Measurements from ENCODE around the gene TREML4. TPM values are rescaled to one million over a fixed set of nuclear protein-coding genes. Genes with fewer than 3 reads are reported as not detected.

Gene TREML4
- total RNA-seq, 2 donors from 2014 or later = not detected

GRCh38 chr6:41275489-41275888, 47.3 kb downstream of the TREML4 start:
- H3K4me3 ChIP-seq = no peak overlapping the region
- TF ChIP-seq, protein P1, sequence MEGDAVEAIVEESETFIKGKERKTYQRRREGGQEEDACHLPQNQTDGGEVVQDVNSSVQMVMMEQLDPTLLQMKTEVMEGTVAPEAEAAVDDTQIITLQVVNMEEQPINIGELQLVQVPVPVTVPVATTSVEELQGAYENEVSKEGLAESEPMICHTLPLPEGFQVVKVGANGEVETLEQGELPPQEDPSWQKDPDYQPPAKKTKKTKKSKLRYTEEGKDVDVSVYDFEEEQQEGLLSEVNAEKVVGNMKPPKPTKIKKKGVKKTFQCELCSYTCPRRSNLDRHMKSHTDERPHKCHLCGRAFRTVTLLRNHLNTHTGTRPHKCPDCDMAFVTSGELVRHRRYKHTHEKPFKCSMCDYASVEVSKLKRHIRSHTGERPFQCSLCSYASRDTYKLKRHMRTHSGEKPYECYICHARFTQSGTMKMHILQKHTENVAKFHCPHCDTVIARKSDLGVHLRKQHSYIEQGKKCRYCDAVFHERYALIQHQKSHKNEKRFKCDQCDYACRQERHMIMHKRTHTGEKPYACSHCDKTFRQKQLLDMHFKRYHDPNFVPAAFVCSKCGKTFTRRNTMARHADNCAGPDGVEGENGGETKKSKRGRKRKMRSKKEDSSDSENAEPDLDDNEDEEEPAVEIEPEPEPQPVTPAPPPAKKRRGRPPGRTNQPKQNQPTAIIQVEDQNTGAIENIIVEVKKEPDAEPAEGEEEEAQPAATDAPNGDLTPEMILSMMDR (IDR thresholded peaks at IDR 0.05) = no peak
- H3K36me3 ChIP-seq = no peaks in the 10 kb centered on the region
- no peak for DNase-seq (ENCODE audit: low spot score)
- no peaks in the 10 kb centered on the region for H3K27me3 ChIP-seq
- no peaks in the 10 kb centered on the region for H3K4me1 ChIP-seq
- H3K27ac ChIP-seq = no peak overlapping the region
- H3K9me3 ChIP-seq = no peaks in the 10 kb centered on the region

GRCh38 chr6:41277605-41278004, 49.5 kb downstream of the TREML4 start:
- H3K4me3 ChIP-seq = no peak overlapping the region
- DNase-seq (ENCODE audit: low spot score) = no peak
- TF ChIP-seq, protein P1 (IDR thresholded peaks at IDR 0.05) = no peak
- no peaks in the 10 kb centered on the region for H3K4me1 ChIP-seq
- H3K27me3 ChIP-seq = no peaks in the 10 kb centered on the region
- H3K9me3 ChIP-seq = no peaks in the 10 kb centered on the region
- H3K36me3 ChIP-seq = no peaks in the 10 kb centered on the region
- no peak overlapping the region for H3K27ac ChIP-seq

GRCh38 chr6:41278699-41279405, 50.7 kb downstream of the TREML4 start:
- H3K27me3 ChIP-seq = no peaks in the 10 kb centered on the region
- no peak overlapping the region for H3K27ac ChIP-seq
- no peaks in the 10 kb centered on the region for H3K9me3 ChIP-seq
- TF ChIP-seq, protein P1 (IDR thresholded peaks at IDR 0.05) = peak in 1 of 2 donors; percentile 63
- DNase-seq (ENCODE audit: low spot score) = no peak
- no peaks in the 10 kb centered on the region for H3K36me3 ChIP-seq
- no peaks in the 10 kb centered on the region for H3K4me1 ChIP-seq
- H3K4me3 ChIP-seq = no peak overlapping the region

- no peaks in the 10 kb centered on the region for H3K36me3 ChIP-seq
- H3K9me3 ChIP-seq = no peaks in the 10 kb centered on the region
- TF ChIP-seq, protein P1 (IDR thresholded peaks at IDR 0.05) = no peak
- H3K4me1 ChIP-seq = no peaks in the 10 kb centered on the region
- H3K27ac ChIP-seq = no peak overlapping the region
- H3K4me3 ChIP-seq = no peak overlapping the region
- no peak for DNase-seq (ENCODE audit: low spot score)
- no peaks in the 10 kb centered on the region for H3K27me3 ChIP-seq
Observed at GRCh38 chr6:41280381-41281057, 52.4 kb downstream of the TREML4 start.

DNA sequence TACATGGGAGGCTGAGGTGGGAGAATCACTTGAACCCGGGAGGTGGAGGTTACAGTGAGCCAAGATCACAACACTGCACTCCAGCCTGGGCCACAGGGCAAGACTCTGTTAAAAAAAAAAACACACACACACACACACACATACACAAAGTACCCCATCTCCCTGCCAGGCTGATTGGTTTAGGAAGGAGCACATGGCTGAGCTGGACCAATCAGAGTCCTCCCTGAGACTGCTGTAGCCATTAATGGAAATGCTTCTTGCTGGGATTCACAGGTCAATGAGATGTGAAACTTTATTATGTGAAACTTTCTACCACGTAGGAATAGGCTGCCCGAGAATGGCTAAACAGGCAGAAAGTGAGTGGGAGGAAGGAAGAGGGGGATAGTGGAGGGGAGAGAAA, 55.5 kb downstream of the TREML4 start:
- no peak for DNase-seq (ENCODE audit: low spot score)
- H3K27ac ChIP-seq = no peak overlapping the region
- no peaks in the 10 kb centered on the region for H3K27me3 ChIP-seq
- TF ChIP-seq, protein P1 (IDR thresholded peaks at IDR 0.05) = no peak
- no peaks in the 10 kb centered on the region for H3K4me1 ChIP-seq
- no peak overlapping the region for H3K4me3 ChIP-seq
- H3K36me3 ChIP-seq = no peaks in the 10 kb centered on the region
- no peaks in the 10 kb centered on the region for H3K9me3 ChIP-seq

Measured in right atrium auricular region (tissue), 2 donors.